ENCODE results near the gene SMC5.

SMC5 gene

GRCh38 chr9:70403166-70403565, 144.4 kb downstream of the SMC5 start:
- Histone ChIP-seq H3K4me3 (ENCODE audit: severe bottlenecking) (no peak overlapping the region), H3K36me3 (ENCODE audit: low read depth) (peaks cover 2% of the 10 kb centered on the region; the same call in 1 of the 2 replicates), H3K9me3 (ENCODE audit: severe bottlenecking) (no peaks in the 10 kb centered on the region), H3K4me1 (ENCODE audit: insufficient read depth, poor library complexity, severe bottlenecking) (peaks cover 18% of the 10 kb centered on the region), H3K27ac (ENCODE audit: poor library complexity, severe bottlenecking) (no peak overlapping the region), H3K27me3 (ENCODE audit: insufficient read depth, poor library complexity, severe bottlenecking) (no peaks in the 10 kb centered on the region)
- TF ChIP-seq CTCF (IDR thresholded peaks at IDR 0.05; ENCODE audit: poor library complexity, severe bottlenecking), result no peak
- ATAC-seq (ENCODE audit: low read depth), result no peak
- no peak for DNase-seq (ENCODE audit: low spot score)

- Histone ChIP-seq H3K4me1 (ENCODE audit: insufficient read depth, poor library complexity, severe bottlenecking) (peaks cover 18% of the 10 kb centered on the region), H3K27me3 (ENCODE audit: insufficient read depth, poor library complexity, severe bottlenecking) (no peaks in the 10 kb centered on the region), H3K27ac (ENCODE audit: poor library complexity, severe bottlenecking) (no peak overlapping the region), H3K36me3 (ENCODE audit: low read depth) (peaks cover 6% of the 10 kb centered on the region; the same call in 1 of the 2 replicates), H3K9me3 (ENCODE audit: severe bottlenecking) (no peaks in the 10 kb centered on the region), H3K4me3 (ENCODE audit: severe bottlenecking) (no peak overlapping the region)
- ATAC-seq (ENCODE audit: low read depth) (no peak), DNase-seq (ENCODE audit: low spot score) (no peak)
- no peak for TF ChIP-seq CTCF (IDR thresholded peaks at IDR 0.05; ENCODE audit: poor library complexity, severe bottlenecking)
Observed at GRCh38 chr9:70403618-70404025, 144.8 kb downstream of the SMC5 start.

- Histone ChIP-seq H3K27me3 (ENCODE audit: insufficient read depth, poor library complexity, severe bottlenecking) (no peaks in the 10 kb centered on the region), H3K4me3 (ENCODE audit: severe bottlenecking) (no peak overlapping the region), H3K4me1 (ENCODE audit: insufficient read depth, poor library complexity, severe bottlenecking) (peaks cover 18% of the 10 kb centered on the region), H3K36me3 (ENCODE audit: low read depth) (peaks cover 7% of the 10 kb centered on the region; the same call in 1 of the 2 replicates), H3K9me3 (ENCODE audit: severe bottlenecking) (no peaks in the 10 kb centered on the region), H3K27ac (ENCODE audit: poor library complexity, severe bottlenecking) (no peak overlapping the region)
- TF ChIP-seq CTCF (IDR thresholded peaks at IDR 0.05; ENCODE audit: poor library complexity, severe bottlenecking), result no peak
- no peak for ATAC-seq (ENCODE audit: low read depth)
- DNase-seq (ENCODE audit: low spot score), result no peak
Observed at GRCh38 chr9:70404261-70404660, 145.5 kb downstream of the SMC5 start.
